ENCODE measurements around the gene IFT88. TPM values are rescaled to one million over a fixed set of nuclear protein-coding genes. Genes with fewer than 3 reads are reported as not detected.

Gene IFT88
- total RNA-seq, 2 experiments from 2014 or later = 9.0 to 9.5 TPM

- Histone ChIP-seq H3K9me3 (ENCODE audit: control insufficient read depth in 1 of 2, insufficient read depth in 1 of 2, low read length in 2 of 2) (peaks cover 0 to 7% of the 10 kb centered on the region in 2 experiments), H3K27ac (ENCODE audit: low read depth in 1 of 2, low read length in 2 of 2) (no peak overlapping the region), H3K27me3 (ENCODE audit: control insufficient read depth in 1 of 2, insufficient read depth in 2 of 2, low read length in 2 of 2) (peaks cover 18 to 24% of the 10 kb centered on the region in 2 experiments), H3K4me3 (ENCODE audit: low read length) (no peak overlapping the region), H3K36me3 (ENCODE audit: insufficient read depth, low read length) (no peaks in the 10 kb centered on the region), H3K4me1 (ENCODE audit: insufficient read depth, low read length) (peaks cover 11% of the 10 kb centered on the region)
- no peaks in the 10 kb centered on the region for H3K36me3 Mint-ChIP-seq (ENCODE audit: low read depth)
- H3K4me3 Mint-ChIP-seq = no peak overlapping the region
- TF ChIP-seq CTCF (IDR thresholded peaks at IDR 0.05) = no peak
- DNase-seq (no peak), ATAC-seq (ENCODE audit: poor library complexity) (no peak)
- ChIA-PET CTCF (no interaction called here), POLR2A (no interaction called here)
- no peaks in the 10 kb centered on the region for H3K27me3 Mint-ChIP-seq
- H3K27ac Mint-ChIP-seq = no peak overlapping the region
- H3K4me1 Mint-ChIP-seq (ENCODE audit: low read depth) = no peaks in the 10 kb centered on the region
- H3K9me3 Mint-ChIP-seq = no peaks in the 10 kb centered on the region
- intact Hi-C loops (cut with DNase I, micrococcal nuclease) = no loop called here
Measured at GRCh38 chr13:20720499-20720898, 153.5 kb downstream of the IFT88 start.

GRCh38 chr13:20721058-20721453 is 154.1 kb downstream of the IFT88 start:
- no peaks in the 10 kb centered on the region for H3K9me3 Mint-ChIP-seq
- H3K4me3 ChIP-seq (ENCODE audit: low read length) = no peak overlapping the region
- DNase-seq = no peak
- no peak for TF ChIP-seq CTCF (IDR thresholded peaks at IDR 0.05)
- H3K9me3 ChIP-seq (ENCODE audit: control insufficient read depth in 1 of 2, insufficient read depth in 1 of 2, low read length in 2 of 2) = peaks cover 0 to 7% of the 10 kb centered on the region in 2 experiments
- H3K36me3 Mint-ChIP-seq (ENCODE audit: low read depth) = no peaks in the 10 kb centered on the region
- ATAC-seq (ENCODE audit: poor library complexity) = no peak
- peaks cover 11% of the 10 kb centered on the region for H3K4me1 ChIP-seq (ENCODE audit: insufficient read depth, low read length)
- H3K4me3 Mint-ChIP-seq = no peak overlapping the region
- no peak overlapping the region for H3K27ac ChIP-seq (ENCODE audit: low read depth in 1 of 2, low read length in 2 of 2)
- H3K27me3 Mint-ChIP-seq = no peaks in the 10 kb centered on the region
- no peaks in the 10 kb centered on the region for H3K4me1 Mint-ChIP-seq (ENCODE audit: low read depth)
- CTCF ChIA-PET = no interaction called here
- no peaks in the 10 kb centered on the region for H3K36me3 ChIP-seq (ENCODE audit: insufficient read depth, low read length)
- POLR2A ChIA-PET = no interaction called here
- intact Hi-C loops (cut with DNase I, micrococcal nuclease) = no loop called here
- H3K27ac Mint-ChIP-seq = no peak overlapping the region
- H3K27me3 ChIP-seq (ENCODE audit: control insufficient read depth in 1 of 2, insufficient read depth in 2 of 2, low read length in 2 of 2) = peaks cover 18 to 24% of the 10 kb centered on the region in 2 experiments

- intact Hi-C loops (cut with DNase I, micrococcal nuclease) = no loop called here
- Mint-ChIP-seq H3K27ac (no peak overlapping the region), H3K36me3 (ENCODE audit: low read depth) (peaks cover 4% of the 10 kb centered on the region), H3K4me3 (no peak overlapping the region), H3K4me1 (ENCODE audit: low read depth) (no peaks in the 10 kb centered on the region), H3K27me3 (no peaks in the 10 kb centered on the region), H3K9me3 (no peaks in the 10 kb centered on the region)
- DNase-seq (peak in 1 of 14 experiments; percentile 5), ATAC-seq (ENCODE audit: poor library complexity) (peak; percentile 29)
- no peaks in the 10 kb centered on the region for H3K36me3 ChIP-seq (ENCODE audit: insufficient read depth, low read length)
- H3K27me3 ChIP-seq (ENCODE audit: control insufficient read depth in 1 of 2, insufficient read depth in 2 of 2, low read length in 2 of 2) = peaks cover 18 to 24% of the 10 kb centered on the region in 2 experiments
- H3K4me3 ChIP-seq (ENCODE audit: low read length) = peak overlapping the region; percentile 12
- TF ChIP-seq CTCF (IDR thresholded peaks at IDR 0.05) = no peak
- H3K27ac ChIP-seq (ENCODE audit: low read depth in 1 of 2, low read length in 2 of 2) = no peak overlapping the region
- ChIA-PET CTCF (no interaction called here), POLR2A (interaction anchor here (0.8 to 1.0 kb wide), 2 partner anchors 51 to 52 kb away, joined by 3 read pairs; partner anchors contain the start of gene EEF1AKMT1)
- peaks cover 11% of the 10 kb centered on the region for H3K4me1 ChIP-seq (ENCODE audit: insufficient read depth, low read length)
- H3K9me3 ChIP-seq (ENCODE audit: control insufficient read depth in 1 of 2, insufficient read depth in 1 of 2, low read length in 2 of 2) = peaks cover 0 to 7% of the 10 kb centered on the region in 2 experiments
Measured at GRCh38 chr13:20721454-20722357, 154.7 kb downstream of the IFT88 start.

All from CD4-positive, alpha-beta T cell (primary cell).